OCI-LY7 (cell line): ENCODE measurements around the gene TRIM14. TPM values are rescaled to one million over a fixed set of nuclear protein-coding genes. Genes with fewer than 3 reads are reported as not detected.
"Not testable (repeated sequence)": the region's sequence is repeated elsewhere in the genome, so short reads cannot be mapped to it uniquely, and the experiment has no call there.

Experiments used
- BruUV-seq: library from RNA; stranded (reverse); fragments of 400-500 nt; replicated peaks from 2 replicates; lab custom pipeline; 2021; lab: Mats Ljungman, UMichigan
- CTCF ChIA-PET: fragments of 300-600 bp; sonication (Branson Sonifier 250); formaldehyde crosslinking; loops from one replicate; lab custom pipeline; 2022; ENCODE audit warnings: antibody characterized with exemption; ENCODE audit not compliant: unreplicated experiment; lab: Charles Lee
- POLR2A ChIA-PET: fragments of 300-600 bp; sonication (Branson Sonifier 250); formaldehyde crosslinking; loops from one replicate; lab custom pipeline; 2022; ENCODE audit warnings: antibody characterized with exemption; lab: Charles Lee
- DNase-seq: peaks from one replicate; pipeline ENCODE4 v3.0.0-alpha.2; 2015; ENCODE audit warnings: low spot score
- H2AFZ ChIP-seq: fragments of 200-600 bp; sonication (generic), shearing (Covaris generic); 2 replicates; pipeline ENCODE4 v1.6.1; 2014; ENCODE audit warnings: mild to moderate bottlenecking, antibody characterized with exemption, low read length, moderate library complexity
- H3K27ac ChIP-seq: fragments of 200-600 bp; sonication (generic); 2 replicates; pipeline ENCODE4 v1.5.1; 2014; ENCODE audit warnings: mixed run types, low read depth, mild to moderate bottlenecking, moderate library complexity, low read length, inconsistent platforms; ENCODE audit not compliant: poor library complexity, severe bottlenecking
- H3K36me3 ChIP-seq: fragments of 200-600 bp; sonication (generic); 2 replicates; pipeline ENCODE4 v1.6.1; 2014; ENCODE audit warnings: mild to moderate bottlenecking, antibody characterized with exemption, low read length, moderate library complexity, mixed read lengths; ENCODE audit not compliant: insufficient read depth
- H3K4me1 ChIP-seq: fragments of 200-600 bp; sonication (generic); 2 replicates; pipeline ENCODE4 v1.5.1; 2014; ENCODE audit warnings: mild to moderate bottlenecking, low read length; ENCODE audit not compliant: insufficient read depth, poor library complexity, severe bottlenecking
- H3K4me2 ChIP-seq: fragments of 200-600 bp; sonication (generic); 2 replicates; pipeline ENCODE4 v1.6.1; 2014; ENCODE audit warnings: mild to moderate bottlenecking, low read length
- H3K4me3 ChIP-seq: fragments of 200-600 bp; sonication (generic); 2 replicates; pipeline ENCODE4 v1.5.1; 2014; ENCODE audit warnings: mild to moderate bottlenecking, low read depth, low read length; ENCODE audit not compliant: poor library complexity, severe bottlenecking
- H3K79me2 ChIP-seq: fragments of 200-600 bp; sonication (generic); 2 replicates; pipeline ENCODE4 v1.6.1; 2016; ENCODE audit warnings: low read depth, mild to moderate bottlenecking, low read length, moderate library complexity, mixed read lengths; ENCODE audit not compliant: insufficient read depth
- H3K9me2 ChIP-seq: fragments of 200-600 bp; sonication (generic); 2 replicates; pipeline ENCODE4 v1.6.1; 2016; ENCODE audit warnings: mild to moderate bottlenecking, low read length, mixed read lengths; ENCODE audit not compliant: insufficient read depth
- H3K9me3 ChIP-seq: fragments of 200-600 bp; sonication (generic); 2 replicates; pipeline ENCODE4 v1.6.1; 2014; ENCODE audit warnings: mild to moderate bottlenecking, mixed run types, low read length, mixed read lengths
- H4K20me1 ChIP-seq: fragments of 200-600 bp; sonication (generic); 2 replicates; pipeline ENCODE4 v1.6.1; 2014; ENCODE audit warnings: mild to moderate bottlenecking, antibody characterized with exemption, low read length, moderate library complexity, mixed read lengths; ENCODE audit not compliant: insufficient read depth
- CTCF ChIP-seq: fragments of 200-600 bp; sonication (generic); conservative IDR thresholded peaks from 2 replicates; pipeline ENCODE4 v1.5.1; 2014; ENCODE audit warnings: mild to moderate bottlenecking, antibody characterized with exemption, low read length, moderate library complexity, mixed read lengths
- EZH2phosphoT487 ChIP-seq: fragments of 200-600 bp; sonication (generic); IDR thresholded peaks from 2 replicates; pipeline ENCODE4 v1.6.1; 2018; ENCODE audit warnings: low read depth, borderline replicate concordance, mild to moderate bottlenecking, mixed run types, antibody characterized with exemption, low read length, moderate library complexity, mixed read lengths
- intact Hi-C: fragments of 100-400 bp; cut with micrococcal nuclease; formaldehyde crosslinking; loops from one replicate; pipeline ENCODE4 v1.10.0; 2022; ENCODE audit not compliant: unreplicated experiment
- total RNA-seq, 2 experiments: library from RNA; depleted of rRNA in 1 of 2; stranded (reverse); fragments of >200 nt in 1 of 2; shearing (Covaris generic) in 1 of 2; gene quantifications; 2 replicates each; pipeline ENCODE4 v1.2.3, GENCODE V29; 2014 to 2022

The TRIM14 gene
- total RNA-seq, 2 experiments from 2014 or later: 21.4 to 26.0 TPM

- intact Hi-C loops: no loop called here
- H3K79me2 ChIP-seq: no peaks in the 10 kb centered on the region
- H3K4me3 ChIP-seq: no peak overlapping the region
- no peak for TF ChIP-seq CTCF
- TF ChIP-seq EZH2phosphoT487: no peak
- no peak overlapping the region for H3K4me2 ChIP-seq
- BruUV-seq: no TSS peak
- no peaks in the 10 kb centered on the region for H4K20me1 ChIP-seq
- H3K36me3 ChIP-seq: peaks cover 16% of the 10 kb centered on the region; the same call in 1 of the 2 replicates
- no peaks in the 10 kb centered on the region for H3K9me2 ChIP-seq
- H3K27ac ChIP-seq: no peak overlapping the region
- no peak for DNase-seq
- ChIA-PET POLR2A (interaction anchor here (0.6 kb wide), 1 partner anchor 14 kb away, joined by 4 read pairs; no protein-coding TSS in a partner anchor), CTCF (no interaction called here)
- H2AFZ ChIP-seq: no peak overlapping the region
- H3K9me3 ChIP-seq: no peaks in the 10 kb centered on the region
- peaks cover 6% of the 10 kb centered on the region for H3K4me1 ChIP-seq
These were observed 26.4 kb downstream of the TRIM14 start for GRCh38 chr9:98092613-98092931.

- Histone ChIP-seq H3K36me3 (peaks cover 13% of the 10 kb centered on the region; the same call in 1 of the 2 replicates), H3K27ac (no peak overlapping the region), H3K4me1 (peaks cover under 1% of the 10 kb centered on the region), H3K9me3 (no peaks in the 10 kb centered on the region), H3K4me2 (no peak overlapping the region), H4K20me1 (no peaks in the 10 kb centered on the region), H3K9me2 (no peaks in the 10 kb centered on the region), H3K79me2 (no peaks in the 10 kb centered on the region), H3K4me3 (no peak overlapping the region), H2AFZ (no peak overlapping the region)
- BruUV-seq: no TSS peak
- TF ChIP-seq EZH2phosphoT487: no peak
- TF ChIP-seq CTCF: no peak
- DNase-seq: no peak
- intact Hi-C loops: no loop called here
- ChIA-PET CTCF (no interaction called here), POLR2A (interaction anchor here (0.7 kb wide), 1 partner anchor 165 kb away, joined by 3 read pairs; no protein-coding TSS in a partner anchor)
These were observed 27.0 kb downstream of the TRIM14 start for GRCh38 chr9:98091735-98092612.

GRCh38 chr9:98090674-98091073 lies 28.3 kb downstream of the TRIM14 start:
- H3K4me3 ChIP-seq, BruUV-seq, H3K79me2 ChIP-seq, H4K20me1 ChIP-seq, H2AFZ ChIP-seq, H3K9me3 ChIP-seq, intact Hi-C loops, H3K9me2 ChIP-seq, H3K4me2 ChIP-seq, DNase-seq, H3K4me1 ChIP-seq, H3K27ac ChIP-seq: not testable (repeated sequence)
- TF ChIP-seq CTCF: peak; percentile 40; the same call in 1 of the 2 replicates
- H3K36me3 ChIP-seq: peaks cover 26% of the 10 kb centered on the region; the same call in 1 of the 2 replicates
- POLR2A ChIA-PET: interaction anchor here (0.6 kb wide), 1 partner anchor 11 kb away, joined by 3 read pairs; no protein-coding TSS in a partner anchor
- CTCF ChIA-PET: interaction anchor here (0.6 kb wide), 1 partner anchor 19 kb away, joined by 4 read pairs; no protein-coding TSS in a partner anchor
